Breast epithelium (tissue), 3 donors: ENCODE results near the gene RAI1.

ENCODE experiments used
- CTCF ChIP-seq, 3 donors: fragments of 450-650 bp; IDR thresholded peaks; one replicate each; pipeline ENCODE4 v1.5.1; 2016 to 2017; ENCODE audit warnings: antibody characterized with exemption in 3 of 3, mild to moderate bottlenecking in 3 of 3, moderate library complexity in 3 of 3
- POLR2A ChIP-seq: fragments of 450-650 bp; IDR thresholded peaks from one replicate; pipeline ENCODE4 v1.6.1; 2016; ENCODE audit warnings: antibody characterized with exemption, mild to moderate bottlenecking, moderate library complexity
- POLR2AphosphoS5 ChIP-seq, 3 donors: sonication (generic); formaldehyde crosslinking; IDR thresholded peaks; one replicate each; pipeline ENCODE4 v1.6.1; 2017; ENCODE audit warnings: antibody characterized with exemption in 3 of 3

- no peak for TF ChIP-seq CTCF (IDR thresholded peaks at IDR 0.05)
- TF ChIP-seq POLR2A, result no peak
- no peak for TF ChIP-seq POLR2AphosphoS5 (IDR thresholded peaks at IDR 0.05)
Measured at GRCh38 chr17:17648762-17649161, 32.5 kb upstream of the RAI1 start.
